LNCAP (cell line): Measurements from ENCODE around the gene SLC48A1.

Experiments
- CTCF ChIP-seq: fragments of 450-650 bp; IDR thresholded peaks from 2 replicates; pipeline ENCODE4 v1.5.1; 2017; ENCODE audit warnings: mild to moderate bottlenecking

The SLC48A1 gene

DNA sequence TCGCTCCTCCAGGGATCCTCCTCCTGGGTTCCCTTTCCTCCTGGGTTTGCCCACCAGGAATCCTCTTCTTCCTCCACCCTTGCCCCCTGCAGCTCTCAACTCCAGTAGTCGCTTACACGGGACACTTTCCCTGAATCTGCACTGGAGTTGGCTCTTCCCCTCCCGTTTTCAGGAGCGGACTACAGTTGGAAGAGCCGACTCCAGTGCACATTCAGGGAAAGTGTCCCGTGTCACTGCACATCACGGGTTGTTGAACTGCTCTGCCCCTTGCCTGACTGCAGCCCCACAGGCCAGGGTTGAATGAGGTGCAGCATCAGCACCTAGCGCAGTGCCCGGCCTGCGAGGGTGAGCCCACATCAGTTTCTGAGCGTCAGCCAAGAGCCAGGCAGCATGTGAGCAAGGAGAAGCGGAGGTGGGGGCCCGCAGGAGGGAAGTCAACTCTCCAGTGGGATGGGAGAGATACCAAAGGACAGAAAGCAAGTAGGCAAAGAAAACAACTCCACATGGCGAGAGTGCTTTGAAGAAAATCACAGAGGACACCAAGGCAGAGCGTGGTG lies 27.5 kb upstream of the SLC48A1 start:
- TF ChIP-seq CTCF, result no peak

GRCh38 chr12:47746073-47746472 lies 27.0 kb upstream of the SLC48A1 start:
- TF ChIP-seq CTCF, result no peak

GRCh38 chr12:47746523-47746922 lies 26.5 kb upstream of the SLC48A1 start:
- TF ChIP-seq CTCF, result no peak

DNA sequence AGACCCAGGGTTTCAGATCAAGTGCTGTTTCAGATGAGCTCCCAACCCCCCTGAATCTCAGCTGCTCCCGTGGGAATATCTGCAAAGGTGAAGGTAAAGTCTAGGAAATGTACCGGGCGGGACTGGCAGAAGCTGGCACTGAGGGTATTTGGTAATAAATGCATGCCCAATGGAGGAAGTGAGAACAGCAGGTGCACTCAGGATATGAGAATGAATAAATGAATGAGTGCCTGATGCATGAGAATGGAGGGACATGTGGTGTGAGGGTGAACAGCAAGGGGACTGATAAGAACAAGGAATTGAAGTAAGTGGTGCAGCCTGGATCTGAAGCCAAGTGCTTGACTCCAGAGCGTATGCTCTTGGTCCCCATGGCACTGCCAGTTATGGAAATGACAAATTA lies 25.9 kb upstream of the SLC48A1 start:
- no peak for TF ChIP-seq CTCF

DNA sequence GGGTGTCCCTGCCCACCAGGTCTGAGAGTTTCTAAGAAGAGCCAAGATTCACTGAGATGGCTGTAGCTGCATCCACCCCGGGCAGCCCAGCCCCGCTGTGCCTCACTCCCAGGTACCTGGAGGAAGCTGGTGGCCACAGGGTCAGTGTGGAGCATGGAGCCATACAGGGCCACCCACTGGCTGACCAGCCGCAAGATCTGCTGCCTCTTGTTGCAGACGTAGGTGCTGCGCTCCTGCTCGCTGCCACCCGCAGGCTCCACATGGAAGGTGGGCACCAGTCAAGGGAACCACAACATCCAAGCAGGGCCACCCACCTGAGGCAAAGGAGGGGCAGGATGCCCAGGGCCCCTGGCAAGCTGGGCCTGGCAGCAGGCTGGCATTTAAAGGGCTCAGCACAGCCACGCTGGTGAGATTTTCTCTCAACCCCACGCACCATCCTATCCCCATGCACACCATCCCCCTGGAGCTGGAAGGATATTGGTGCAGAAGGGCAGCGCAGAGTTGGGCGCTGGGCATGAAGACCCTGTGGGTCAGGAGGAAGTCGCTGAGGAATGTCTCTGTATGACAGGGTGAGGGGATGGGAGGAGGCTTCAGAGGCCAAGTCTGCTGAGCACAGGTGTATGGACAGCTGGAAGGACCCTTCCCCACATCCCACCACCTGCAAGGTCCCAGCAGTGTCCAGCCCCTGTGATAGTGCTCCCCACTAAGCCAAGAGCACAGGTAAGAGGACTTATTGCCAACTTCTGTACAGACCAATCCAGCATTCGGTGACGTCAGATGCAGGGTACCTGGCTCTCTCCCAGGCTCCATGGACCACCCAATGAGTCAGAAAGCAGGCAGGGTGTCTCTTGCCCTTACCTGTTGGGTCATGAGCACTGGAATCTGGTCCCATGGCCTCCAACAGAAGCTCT lies 25.2 kb upstream of the SLC48A1 start:
- no peak for TF ChIP-seq CTCF

DNA sequence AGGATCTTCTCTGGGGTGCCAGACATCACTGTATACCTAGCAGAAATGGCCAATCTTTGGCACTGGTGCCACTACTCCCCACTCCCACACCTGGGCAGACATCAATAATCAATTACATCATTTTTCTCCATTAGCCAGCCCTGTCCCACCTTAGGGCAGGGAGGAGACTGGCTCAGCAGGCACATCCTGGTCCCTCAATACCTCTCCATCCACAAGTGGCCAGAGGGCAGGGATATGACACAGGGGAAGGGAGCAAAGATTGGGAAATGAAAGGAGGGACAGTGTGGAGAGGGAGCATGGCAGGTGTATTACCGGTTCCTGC lies 24.6 kb upstream of the SLC48A1 start:
- no peak for TF ChIP-seq CTCF

- no peak for TF ChIP-seq CTCF
Observed at GRCh38 chr12:47748899-47749298, 24.1 kb upstream of the SLC48A1 start.
